D721Med (cell line): ENCODE results near the gene PLPP1.
A peak's percentile ranks its signal among the peaks of the same experiment; 100 is the strongest.

Experiments used
- DNase-seq: peaks from one replicate; pipeline ENCODE4 v3.0.0; 2011; ENCODE audit warnings: low spot score; ENCODE audit not compliant: insufficient read length
- FAIRE-seq: peaks from 2 replicates; lab custom pipeline; 2011; peaks lifted over from hg19 to GRCh38; lab: Jason Lieb, UNC
- CTCF ChIP-seq: IDR thresholded peaks from 2 replicates; pipeline ENCODE4 v1.5.1; 2012; ENCODE audit warnings: mild to moderate bottlenecking, control low read depth; ENCODE audit not compliant: insufficient read depth; ENCODE audit errors: missing control alignments

The PLPP1 gene

GRCh38 chr5:55413644-55414043 lies 121.1 kb downstream of the PLPP1 start:
- FAIRE-seq (peak; percentile 56), DNase-seq (no peak)
- TF ChIP-seq CTCF, result no peak

- FAIRE-seq (no peak), DNase-seq (no peak)
- TF ChIP-seq CTCF, result no peak
These were observed 122.9 kb downstream of the PLPP1 start for GRCh38 chr5:55411876-55412275.

- FAIRE-seq (no peak), DNase-seq (no peak)
- TF ChIP-seq CTCF, result no peak
These were observed 123.9 kb downstream of the PLPP1 start for GRCh38 chr5:55410845-55411244.

GRCh38 chr5:55409775-55410174 lies 125.0 kb downstream of the PLPP1 start:
- DNase-seq, result no peak
- no peak for FAIRE-seq

GRCh38 chr5:55407984-55408383 lies 126.8 kb downstream of the PLPP1 start:
- TF ChIP-seq CTCF, result no peak
- DNase-seq (no peak), FAIRE-seq (no peak)

More at GRCh38 chr5:55409775-55410174, 125.0 kb downstream of the PLPP1 start:
- TF ChIP-seq CTCF, result no peak

- peak; percentile 57 for TF ChIP-seq CTCF
- DNase-seq, result no peak
- FAIRE-seq, result no peak
These were observed 127.6 kb downstream of the PLPP1 start for GRCh38 chr5:55407059-55407684.

- no peak for DNase-seq
- TF ChIP-seq CTCF, result no peak
- no peak for FAIRE-seq
These were observed 128.5 kb downstream of the PLPP1 start for GRCh38 chr5:55406292-55406691.
